MCF 10A (cell line): ENCODE data around the gene USP54. TPM values are rescaled to one million over a fixed set of nuclear protein-coding genes. Genes with fewer than 3 reads are reported as not detected.
A peak's percentile ranks its signal among the peaks of the same experiment; 100 is the strongest.

Experiments used
- BruUV-seq: library from RNA; stranded (reverse); fragments of 400-500 nt; replicated peaks from 2 replicates; lab custom pipeline; 2021; lab: Mats Ljungman, UMichigan
- CTCF ChIA-PET: fragments of 300-600 bp; sonication (Branson Sonifier 250); formaldehyde crosslinking; extraction: SDS; loops from one replicate; lab custom pipeline; 2021; ENCODE audit warnings: antibody characterized with exemption, inconsistent platforms; lab: Yijun Ruan, JAX
- POLR2A ChIA-PET: fragments of 300-600, 350-650 bp; sonication (Branson Sonifier 250); formaldehyde crosslinking; extraction: SDS; loops from one replicate; lab custom pipeline; 2020; ENCODE audit warnings: antibody characterized with exemption, inconsistent platforms; lab: Yijun Ruan, JAX
- DNase-seq: peaks from one replicate; pipeline ENCODE4 v3.0.0-alpha.2; 2018; ENCODE audit not compliant: unreplicated experiment
- H3K27ac Mint-ChIP-seq: one replicate; pipeline ENCODE4 v1.8.0; 2022; ENCODE audit warnings: mild to moderate bottlenecking, low read depth, mixed read lengths; ENCODE audit not compliant: unreplicated experiment
- H3K27me3 Mint-ChIP-seq: one replicate; pipeline ENCODE4 v1.8.0; 2022; ENCODE audit warnings: mixed read lengths; ENCODE audit not compliant: insufficient read depth, unreplicated experiment
- H3K36me3 Mint-ChIP-seq: one replicate; pipeline ENCODE4 v1.8.0; 2022; ENCODE audit warnings: mild to moderate bottlenecking, moderate library complexity, mixed read lengths; ENCODE audit not compliant: insufficient read depth, unreplicated experiment
- H3K4me1 Mint-ChIP-seq: one replicate; pipeline ENCODE4 v1.8.0; 2022; ENCODE audit warnings: mixed read lengths; ENCODE audit not compliant: insufficient read depth, unreplicated experiment
- H3K4me3 Mint-ChIP-seq: one replicate; pipeline ENCODE4 v1.8.0; 2022; ENCODE audit warnings: mild to moderate bottlenecking, moderate library complexity, mixed read lengths; ENCODE audit not compliant: unreplicated experiment
- H3K9me3 Mint-ChIP-seq: one replicate; pipeline ENCODE4 v1.8.0; 2022; ENCODE audit warnings: mixed read lengths; ENCODE audit not compliant: unreplicated experiment
- CTCF ChIP-seq: fragments of 200-600 bp; IDR thresholded peaks from one replicate; pipeline ENCODE4 v1.8.0; 2022; ENCODE audit warnings: antibody characterized with exemption, mild to moderate bottlenecking; ENCODE audit not compliant: unreplicated experiment
- intact Hi-C: fragments of 100-400 bp; cut with micrococcal nuclease; formaldehyde crosslinking; loops from 2 replicates; pipeline ENCODE4 v1.14.1; 2022
- total RNA-seq: library from RNA; stranded (reverse); gene quantifications from 2 replicates; pipeline ENCODE4 v1.2.3, GENCODE V29; 2022

USP54 gene
- total RNA-seq, 1 experiment from 2014 or later, result 19.6 TPM

GRCh38 chr10:73467206-73467605 is 123.9 kb downstream of the USP54 start:
- H3K36me3 Mint-ChIP-seq, result peaks cover 53% of the 10 kb centered on the region
- H3K9me3 Mint-ChIP-seq, result no peaks in the 10 kb centered on the region
- no peak for TF ChIP-seq CTCF
- no peak for DNase-seq
- no peaks in the 10 kb centered on the region for H3K27me3 Mint-ChIP-seq
- no peak overlapping the region for H3K4me3 Mint-ChIP-seq
- no peaks in the 10 kb centered on the region for H3K4me1 Mint-ChIP-seq
- ChIA-PET POLR2A (interaction anchor here (2.3 kb wide), 1 partner anchor 54 kb away, joined by 5 read pairs; the partner anchor contains the start of gene ANXA7), CTCF (interaction anchor here (0.7 kb wide), 1 partner anchor 174 kb away, joined by 3 read pairs; the partner anchor contains the start of gene MYOZ1)
- BruUV-seq, result no TSS peak
- intact Hi-C loops, result no loop called here
- no peak overlapping the region for H3K27ac Mint-ChIP-seq

GRCh38 chr10:73465978-73466726 is 125.0 kb downstream of the USP54 start:
- H3K27me3 Mint-ChIP-seq, result no peaks in the 10 kb centered on the region
- no peaks in the 10 kb centered on the region for H3K4me1 Mint-ChIP-seq
- H3K9me3 Mint-ChIP-seq, result no peaks in the 10 kb centered on the region
- ChIA-PET CTCF (no interaction called here), POLR2A (interaction anchor here (0.7 to 2.3 kb wide), 3 partner anchors 10 to 326 kb away, joined by 3 to 5 read pairs (median 3); partner anchors contain the start of gene ANXA7)
- intact Hi-C loops, result no loop called here
- H3K36me3 Mint-ChIP-seq, result peaks cover 54% of the 10 kb centered on the region
- no peak for DNase-seq
- TF ChIP-seq CTCF, result no peak
- BruUV-seq, result no TSS peak
- H3K4me3 Mint-ChIP-seq, result no peak overlapping the region
- H3K27ac Mint-ChIP-seq, result no peak overlapping the region

- Mint-ChIP-seq H3K27me3 (no peaks in the 10 kb centered on the region), H3K4me3 (no peak overlapping the region), H3K27ac (no peak overlapping the region), H3K9me3 (no peaks in the 10 kb centered on the region), H3K4me1 (peaks cover 9% of the 10 kb centered on the region), H3K36me3 (peaks cover 24% of the 10 kb centered on the region)
- no peak for TF ChIP-seq CTCF
- no TSS peak for BruUV-seq
- ChIA-PET POLR2A (no interaction called here), CTCF (no interaction called here)
- no peak for DNase-seq
- intact Hi-C loops, result no loop called here
Measured at GRCh38 chr10:73460897-73461296, 130.2 kb downstream of the USP54 start.

- POLR2A ChIA-PET, result no interaction called here
- no peak overlapping the region for H3K4me3 Mint-ChIP-seq
Measured at GRCh38 chr10:73459683-73460314, 131.3 kb downstream of the USP54 start.

More at GRCh38 chr10:73459683-73460314, 131.3 kb downstream of the USP54 start:
- TF ChIP-seq CTCF, result no peak
- CTCF ChIA-PET, result no interaction called here
- H3K4me1 Mint-ChIP-seq, result peaks cover 9% of the 10 kb centered on the region
- DNase-seq, result peak; percentile 3
- peaks cover 20% of the 10 kb centered on the region for H3K36me3 Mint-ChIP-seq
- intact Hi-C loops, result no loop called here
- H3K27me3 Mint-ChIP-seq, result no peaks in the 10 kb centered on the region
- no peak overlapping the region for H3K27ac Mint-ChIP-seq
- no TSS peak for BruUV-seq
- no peaks in the 10 kb centered on the region for H3K9me3 Mint-ChIP-seq
